Neural crest cell (in vitro differentiated cells): ENCODE data around the gene GFPT2. TPM values are rescaled to one million over a fixed set of nuclear protein-coding genes. Genes with fewer than 3 reads are reported as not detected.

Experiments used
- DNase-seq: peaks from one replicate; pipeline ENCODE4 v3.0.0; 2021; ENCODE audit warnings: low read depth, mixed read lengths, low spot score
- H3K27ac Mint-ChIP-seq: one replicate; pipeline ENCODE4 v1.8.0; 2021; ENCODE audit warnings: mild to moderate bottlenecking, mixed read lengths; ENCODE audit not compliant: unreplicated experiment
- H3K27me3 Mint-ChIP-seq: 2 replicates; pipeline ENCODE4 v1.8.0; 2021; ENCODE audit warnings: low read depth, mild to moderate bottlenecking, mixed read lengths
- H3K36me3 Mint-ChIP-seq: 2 replicates; pipeline ENCODE4 v1.8.0; 2021; ENCODE audit warnings: low read depth, mild to moderate bottlenecking, mixed read lengths
- H3K4me1 Mint-ChIP-seq: 2 replicates; pipeline ENCODE4 v1.8.0; 2021; ENCODE audit warnings: mixed read lengths
- H3K4me3 Mint-ChIP-seq: one replicate; pipeline ENCODE4 v1.8.0; 2021; ENCODE audit warnings: mild to moderate bottlenecking, mixed read lengths
- H3K9me3 Mint-ChIP-seq: 2 replicates; pipeline ENCODE4 v1.8.0; 2021; ENCODE audit warnings: mixed read lengths
- CTCF ChIP-seq: fragments of 200-600 bp; sonication (generic); conservative IDR thresholded peaks from 2 replicates; pipeline ENCODE4 v1.5.0; 2021; ENCODE audit warnings: antibody characterized with exemption, mild to moderate bottlenecking
- total RNA-seq: library from RNA; stranded (reverse); gene quantifications from 2 replicates; pipeline ENCODE4 v1.2.1, GENCODE V29; 2021

The GFPT2 gene
- total RNA-seq, 1 donor from 2014 or later = 12.5 TPM

GRCh38 chr5:180389252-180390101 is 36.3 kb upstream of the GFPT2 start:
- no peak for TF ChIP-seq CTCF
- Mint-ChIP-seq H3K36me3 (no peaks in the 10 kb centered on the region), H3K9me3 (no peaks in the 10 kb centered on the region), H3K27me3 (no peaks in the 10 kb centered on the region), H3K4me3 (no peak overlapping the region), H3K27ac (no peak overlapping the region), H3K4me1 (no peaks in the 10 kb centered on the region)
- no peak for DNase-seq

GRCh38 chr5:180387798-180388197 is 34.7 kb upstream of the GFPT2 start:
- Mint-ChIP-seq H3K36me3 (no peaks in the 10 kb centered on the region), H3K27ac (no peak overlapping the region), H3K4me1 (no peaks in the 10 kb centered on the region), H3K9me3 (no peaks in the 10 kb centered on the region), H3K27me3 (no peaks in the 10 kb centered on the region), H3K4me3 (no peak overlapping the region)
- no peak for DNase-seq
- TF ChIP-seq CTCF = no peak

- no peak overlapping the region for H3K27ac Mint-ChIP-seq
These were observed 29.8 kb upstream of the GFPT2 start for GRCh38 chr5:180382926-180383325.

GRCh38 chr5:180381851-180382480 is 28.8 kb upstream of the GFPT2 start:
- H3K4me3 Mint-ChIP-seq = no peak overlapping the region
- no peak overlapping the region for H3K27ac Mint-ChIP-seq
- no peaks in the 10 kb centered on the region for H3K36me3 Mint-ChIP-seq
- no peaks in the 10 kb centered on the region for H3K4me1 Mint-ChIP-seq
- TF ChIP-seq CTCF = no peak
- DNase-seq = no peak
- no peaks in the 10 kb centered on the region for H3K9me3 Mint-ChIP-seq
- H3K27me3 Mint-ChIP-seq = no peaks in the 10 kb centered on the region

More at GRCh38 chr5:180382926-180383325, 29.8 kb upstream of the GFPT2 start:
- TF ChIP-seq CTCF = no peak
- no peak overlapping the region for H3K4me3 Mint-ChIP-seq
- no peaks in the 10 kb centered on the region for H3K36me3 Mint-ChIP-seq
- no peak for DNase-seq
- no peaks in the 10 kb centered on the region for H3K27me3 Mint-ChIP-seq
- H3K4me1 Mint-ChIP-seq = no peaks in the 10 kb centered on the region
- no peaks in the 10 kb centered on the region for H3K9me3 Mint-ChIP-seq

GRCh38 chr5:180381428-180381827 is 28.3 kb upstream of the GFPT2 start:
- no peak for TF ChIP-seq CTCF
- no peak for DNase-seq
- Mint-ChIP-seq H3K4me3 (no peak overlapping the region), H3K27ac (no peak overlapping the region), H3K4me1 (no peaks in the 10 kb centered on the region), H3K27me3 (no peaks in the 10 kb centered on the region), H3K36me3 (no peaks in the 10 kb centered on the region), H3K9me3 (no peaks in the 10 kb centered on the region)
